K562 (cell line): ENCODE data around the gene CEP128. TPM values are rescaled to one million over a fixed set of nuclear protein-coding genes. Genes with fewer than 3 reads are reported as not detected.

Experiments used
- ATAC-seq: fragments of 200-7000 bp; cut with Tn5 transposase; 3 replicates; pipeline ENCODE4 v1.9.1; 2020; ENCODE audit warnings: moderate library complexity
- BruUV-seq: library from RNA; stranded (reverse); fragments of 400-500 nt; replicated peaks from 2 replicates; lab custom pipeline; 2021; lab: Mats Ljungman, UMichigan
- CTCF ChIA-PET: fragments of 300-600 bp; formaldehyde crosslinking; extraction: SDS; loops from one replicate; lab custom pipeline; 2021; ENCODE audit warnings: low intra/inter-chr PET ratio; lab: Yijun Ruan, JAX
- POLR2A ChIA-PET: fragments of 300-600, 350-650 bp; sonication (Branson Sonifier 250); formaldehyde crosslinking; extraction: SDS; loops from one replicate; lab custom pipeline; 2021; ENCODE audit warnings: antibody characterized with exemption, inconsistent platforms; lab: Yijun Ruan, JAX
- DNase-seq, 4 experiments: peaks; one replicate each; pipeline versions ENCODE4 v3.0.0 to v3.0.0-alpha.2; 2011 to 2018; ENCODE audit warnings: low spot score in 3 of 4, mixed read lengths in 3 of 4; ENCODE audit errors: extremely low read depth in 1 of 4
- FAIRE-seq: peaks from 2 replicates; lab custom pipeline; 2011; peaks lifted over from hg19 to GRCh38; lab: Jason Lieb, UNC
- H2AFZ ChIP-seq: 2 replicates; pipeline ENCODE4 v1.6.0; 2011; ENCODE audit warnings: low read depth, low read length, control low read depth, inconsistent platforms
- H3K27ac ChIP-seq: fragments of 200-600 bp; 3 replicates; pipeline ENCODE4 v1.8.0; 2011; ENCODE audit warnings: low read depth, mild to moderate bottlenecking, control low read depth, inconsistent platforms, low read length, moderate library complexity, mixed read lengths; ENCODE audit errors: extremely low read depth
- H3K27me3 ChIP-seq, 2 experiments: fragments of 300-600 bp in 1 of 2; 2 replicates in 1 of 2; 3 replicates in 1 of 2; pipeline versions ENCODE4 v1.6.0 to v1.8.0; 2011; ENCODE audit warnings: inconsistent platforms in 2 of 2, low read length in 2 of 2, mild to moderate bottlenecking in 1 of 2, mixed read lengths in 1 of 2, moderate library complexity in 1 of 2; ENCODE audit not compliant: control insufficient read depth in 2 of 2, insufficient read depth in 2 of 2
- H3K36me3 ChIP-seq: fragments of 300-600 bp; 3 replicates; pipeline ENCODE4 v1.8.0; 2011; ENCODE audit warnings: mild to moderate bottlenecking, low read length, inconsistent platforms; ENCODE audit not compliant: control insufficient read depth, insufficient read depth
- H3K4me1 ChIP-seq, 2 experiments: fragments of 200-600 bp in 1 of 2; replicated peaks in 1 of 2; 2 replicates in 1 of 2; 3 replicates in 1 of 2; pipeline versions ENCODE4 v1.5.1 to v1.8.0; 2011; ENCODE audit warnings: inconsistent platforms in 2 of 2, low read length in 2 of 2, mild to moderate bottlenecking in 1 of 2, mixed read lengths in 1 of 2, moderate library complexity in 1 of 2; ENCODE audit not compliant: control insufficient read depth in 2 of 2, insufficient read depth in 2 of 2
- H3K4me2 ChIP-seq: 2 replicates; pipeline ENCODE4 v1.6.1; 2011; ENCODE audit warnings: low read length, control low read depth, inconsistent platforms, mixed read lengths; ENCODE audit not compliant: insufficient read depth
- H3K4me3 ChIP-seq: fragments of 200-600 bp; sonication (generic), shearing (Covaris generic); 2 replicates; pipeline ENCODE4 v1.5.1; 2016; ENCODE audit warnings: control low read depth, inconsistent platforms
- H3K79me2 ChIP-seq: fragments of 200-600 bp; 3 replicates; pipeline ENCODE4 v1.8.0; 2011; ENCODE audit warnings: low read length, inconsistent platforms; ENCODE audit not compliant: control insufficient read depth, insufficient read depth
- H3K9ac ChIP-seq, 2 experiments: 2 replicates each; pipeline versions ENCODE4 v1.6.0 to v1.6.1; 2011; ENCODE audit warnings: low read depth in 2 of 2, low read length in 2 of 2, control low read depth in 1 of 2, inconsistent platforms in 1 of 2, mild to moderate bottlenecking in 1 of 2, mixed read lengths in 1 of 2; ENCODE audit not compliant: insufficient read depth in 1 of 2
- H3K9me1 ChIP-seq: one replicate; pipeline ENCODE4 v1.6.0; 2011; ENCODE audit warnings: inconsistent platforms, mild to moderate bottlenecking, low read length, moderate library complexity; ENCODE audit not compliant: control insufficient read depth, insufficient read depth
- H3K9me3 ChIP-seq: replicated peaks from 2 replicates; pipeline ENCODE4 v1.5.1; 2011; ENCODE audit warnings: low read depth, low read length, inconsistent platforms; ENCODE audit not compliant: control insufficient read depth, insufficient read depth
- H4K20me1 ChIP-seq: replicated peaks from 2 replicates; pipeline ENCODE4 v1.6.1; 2011; ENCODE audit warnings: low read length, inconsistent platforms, mixed read lengths; ENCODE audit not compliant: control insufficient read depth, insufficient read depth
- AFF4 ChIP-seq: sonication (generic); formaldehyde crosslinking; IDR thresholded peaks from 2 replicates; pipeline ENCODE4 v1.8.0; 2023; ENCODE audit warnings: mild to moderate bottlenecking, missing genetic modification reagents
- DEAF1 ChIP-seq: fragments of 450-650 bp; formaldehyde crosslinking; IDR thresholded peaks from 2 replicates; pipeline ENCODE4 v1.4.0; 2020; ENCODE audit warnings: mild to moderate bottlenecking, moderate library complexity
- IRF9 ChIP-seq: fragments of 450-650 bp; IDR thresholded peaks from 2 replicates; pipeline ENCODE4 v1.6.1; 2016; ENCODE audit warnings: missing biosample characterization, missing genetic modification characterization
- NFIX ChIP-seq: fragments of 250-450 bp; sonication (Bioruptor Pico); IDR thresholded peaks from 2 replicates; pipeline ENCODE4 v1.4.0; 2020; ENCODE audit warnings: low read depth, mild to moderate bottlenecking, moderate library complexity
- NFXL1 ChIP-seq: fragments of 450-650 bp; formaldehyde crosslinking; IDR thresholded peaks from 2 replicates; pipeline ENCODE4 v1.4.0; 2021; ENCODE audit warnings: mild to moderate bottlenecking
- ZNF316 ChIP-seq: fragments of 450-650 bp; IDR thresholded peaks from 2 replicates; pipeline ENCODE4 v1.6.1; 2016
- in situ Hi-C: fragments of 300-500 bp; cut with MboI; formaldehyde crosslinking; loops from 4 replicates; pipeline ENCODE4 v1.15.0; 2018; ENCODE audit warnings: inconsistent platforms, mixed read lengths
- intact Hi-C: fragments of 100-400 bp; cut with micrococcal nuclease; formaldehyde crosslinking; loops from 2 replicates; pipeline ENCODE4 v1.14.2; 2022
- polyA plus RNA-seq, 8 experiments: library from polyadenylated mRNA; depleted of rRNA in 4 of 8; stranded (reverse) in 5 of 8; unstranded in 3 of 8; fragments of >200 nt; fragmentation: Nextera tagmentation in 2 of 8; fragmentation: Illumina TruSeq in 1 of 8; extraction: Ambion mirVana in 2 of 8; extraction: Trizol in 1 of 8; gene quantifications; 2 replicates each; pipeline versions ENCODE4 v1.2.1 to v1.2.3, GENCODE V29; 2011 to 2014; ENCODE audit warnings: inconsistent platforms in 1 of 8, missing spikeins in 1 of 8
- total RNA-seq, 7 experiments: library from RNA; depleted of rRNA in 6 of 7; stranded (reverse); fragments of >200 nt in 6 of 7; fragmentation: Illumina TruSeq in 2 of 7; extraction: Trizol in 2 of 7; gene quantifications; 2 replicates each; pipeline versions ENCODE4 v1.2.1 to v1.2.3, GENCODE V29; 2011 to 2021; ENCODE audit warnings: low replicate concordance in 1 of 7
- TF ChIP-seq, protein P1 (sequence below), 2 experiments: fragments of 150-350 bp in 1 of 2; IDR thresholded peaks; 2 replicates each; pipeline ENCODE4 v1.6.1; 2012 to 2016; ENCODE audit warnings: low read depth in 2 of 2, low read length in 2 of 2, mild to moderate bottlenecking in 1 of 2, moderate library complexity in 1 of 2

CEP128 gene
- total and polyA plus RNA-seq, 9 of the 15 experiments (the other 6 are each of a cell fraction or from before 2014, with no cell fraction given): 2.3 to 9.2 (median 4.6) TPM

DNA sequence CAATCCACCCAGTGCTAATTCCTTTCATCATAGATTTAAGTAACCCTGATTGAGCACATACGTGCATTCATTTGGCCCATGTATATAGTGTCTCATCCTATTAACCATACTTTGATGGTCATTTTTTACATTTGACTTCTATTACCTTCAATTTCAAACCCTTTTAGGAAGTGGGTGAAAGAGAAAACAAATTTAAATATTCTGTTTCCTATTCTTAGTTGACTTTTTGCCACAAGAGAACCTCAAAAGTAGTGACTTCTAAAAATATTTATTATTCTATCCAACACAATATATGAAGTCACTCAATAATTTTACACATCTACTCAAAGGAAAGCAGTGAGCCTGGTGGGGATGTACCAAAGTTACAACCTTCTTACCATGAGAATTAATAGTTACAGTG lies 164.9 kb downstream of the CEP128 start (continued):
- TF ChIP-seq, protein P1, sequence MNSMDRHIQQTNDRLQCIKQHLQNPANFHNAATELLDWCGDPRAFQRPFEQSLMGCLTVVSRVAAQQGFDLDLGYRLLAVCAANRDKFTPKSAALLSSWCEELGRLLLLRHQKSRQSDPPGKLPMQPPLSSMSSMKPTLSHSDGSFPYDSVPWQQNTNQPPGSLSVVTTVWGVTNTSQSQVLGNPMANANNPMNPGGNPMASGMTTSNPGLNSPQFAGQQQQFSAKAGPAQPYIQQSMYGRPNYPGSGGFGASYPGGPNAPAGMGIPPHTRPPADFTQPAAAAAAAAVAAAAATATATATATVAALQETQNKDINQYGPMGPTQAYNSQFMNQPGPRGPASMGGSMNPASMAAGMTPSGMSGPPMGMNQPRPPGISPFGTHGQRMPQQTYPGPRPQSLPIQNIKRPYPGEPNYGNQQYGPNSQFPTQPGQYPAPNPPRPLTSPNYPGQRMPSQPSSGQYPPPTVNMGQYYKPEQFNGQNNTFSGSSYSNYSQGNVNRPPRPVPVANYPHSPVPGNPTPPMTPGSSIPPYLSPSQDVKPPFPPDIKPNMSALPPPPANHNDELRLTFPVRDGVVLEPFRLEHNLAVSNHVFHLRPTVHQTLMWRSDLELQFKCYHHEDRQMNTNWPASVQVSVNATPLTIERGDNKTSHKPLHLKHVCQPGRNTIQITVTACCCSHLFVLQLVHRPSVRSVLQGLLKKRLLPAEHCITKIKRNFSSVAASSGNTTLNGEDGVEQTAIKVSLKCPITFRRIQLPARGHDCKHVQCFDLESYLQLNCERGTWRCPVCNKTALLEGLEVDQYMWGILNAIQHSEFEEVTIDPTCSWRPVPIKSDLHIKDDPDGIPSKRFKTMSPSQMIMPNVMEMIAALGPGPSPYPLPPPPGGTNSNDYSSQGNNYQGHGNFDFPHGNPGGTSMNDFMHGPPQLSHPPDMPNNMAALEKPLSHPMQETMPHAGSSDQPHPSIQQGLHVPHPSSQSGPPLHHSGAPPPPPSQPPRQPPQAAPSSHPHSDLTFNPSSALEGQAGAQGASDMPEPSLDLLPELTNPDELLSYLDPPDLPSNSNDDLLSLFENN (IDR thresholded peaks at IDR 0.05; ENCODE audit: low read depth in 2 of 2, low read length in 2 of 2): no peak
- no peak for TF ChIP-seq NFXL1 (CRISPR knock-in tag)
- no peak for TF ChIP-seq NFIX
- no peak for TF ChIP-seq DEAF1

- Histone ChIP-seq H3K4me2 (no peak overlapping the region), H4K20me1 (no peaks in the 10 kb centered on the region), H3K9ac (no peak overlapping the region), H3K4me1 (no peaks in the 10 kb centered on the region), H3K36me3 (no peaks in the 10 kb centered on the region), H3K4me3 (no peak overlapping the region), H3K27me3 (no peaks in the 10 kb centered on the region), H3K9me3 (no peaks in the 10 kb centered on the region), H3K27ac (no peak overlapping the region), H2AFZ (no peak overlapping the region), H3K79me2 (no peaks in the 10 kb centered on the region), H3K9me1 (no peaks in the 10 kb centered on the region)
- ATAC-seq: no peak
- TF ChIP-seq AFF4 (CRISPR knock-in tag) (no peak), ZNF316 (peak; percentile 15; the same call in 1 of the 2 replicates), IRF9 (no peak)
- ChIA-PET POLR2A (no interaction called here), CTCF (no interaction called here)
- no peak for FAIRE-seq
- DNase-seq: no peak
- in situ Hi-C loops (no loop called here), intact Hi-C loops (no loop called here)
- BruUV-seq: no TSS peak
Observed at GRCh38 chr14:80776186-80776585, 165.4 kb downstream of the CEP128 start.
